SK-N-SH (cell line): Measurements from ENCODE around the gene MVB12A.
A peak's percentile ranks its signal among the peaks of the same experiment; 100 is the strongest.

Source experiments
- CHD2 ChIP-seq: fragments of 150-350 bp; IDR thresholded peaks from 2 replicates; pipeline ENCODE4 v1.6.1; 2018; ENCODE audit warnings: low read length; ENCODE audit not compliant: partially characterized antibody
- CTCF ChIP-seq: fragments of 200-600 bp; sonication (generic); IDR thresholded peaks from 2 replicates; pipeline ENCODE4 v1.6.1; 2017; ENCODE audit warnings: antibody characterized with exemption, mild to moderate bottlenecking, moderate library complexity
- EZH2phosphoT487 ChIP-seq: fragments of 200-600 bp; sonication (generic); IDR thresholded peaks from 2 replicates; pipeline ENCODE4 v1.6.1; 2017; ENCODE audit warnings: low read depth, mixed run types, mild to moderate bottlenecking, antibody characterized with exemption, moderate library complexity, borderline replicate concordance
- MAX ChIP-seq: IDR thresholded peaks from 2 replicates; pipeline ENCODE4 v1.4.0; 2012; ENCODE audit warnings: low read depth
- RAD21 ChIP-seq: IDR thresholded peaks from 2 replicates; pipeline ENCODE4 v1.6.1; 2012; ENCODE audit warnings: mild to moderate bottlenecking, low read length

- TF ChIP-seq CTCF (peak; percentile 65), MAX (no peak), CHD2 (no peak), EZH2phosphoT487 (no peak), RAD21 (no peak)
Measured at GRCh38 chr19:17448131-17448967, 28.5 kb downstream of the MVB12A start, which contains the start of gene TMEM221.
